ENCODE results near the gene PHYKPL.

PHYKPL gene

DNA sequence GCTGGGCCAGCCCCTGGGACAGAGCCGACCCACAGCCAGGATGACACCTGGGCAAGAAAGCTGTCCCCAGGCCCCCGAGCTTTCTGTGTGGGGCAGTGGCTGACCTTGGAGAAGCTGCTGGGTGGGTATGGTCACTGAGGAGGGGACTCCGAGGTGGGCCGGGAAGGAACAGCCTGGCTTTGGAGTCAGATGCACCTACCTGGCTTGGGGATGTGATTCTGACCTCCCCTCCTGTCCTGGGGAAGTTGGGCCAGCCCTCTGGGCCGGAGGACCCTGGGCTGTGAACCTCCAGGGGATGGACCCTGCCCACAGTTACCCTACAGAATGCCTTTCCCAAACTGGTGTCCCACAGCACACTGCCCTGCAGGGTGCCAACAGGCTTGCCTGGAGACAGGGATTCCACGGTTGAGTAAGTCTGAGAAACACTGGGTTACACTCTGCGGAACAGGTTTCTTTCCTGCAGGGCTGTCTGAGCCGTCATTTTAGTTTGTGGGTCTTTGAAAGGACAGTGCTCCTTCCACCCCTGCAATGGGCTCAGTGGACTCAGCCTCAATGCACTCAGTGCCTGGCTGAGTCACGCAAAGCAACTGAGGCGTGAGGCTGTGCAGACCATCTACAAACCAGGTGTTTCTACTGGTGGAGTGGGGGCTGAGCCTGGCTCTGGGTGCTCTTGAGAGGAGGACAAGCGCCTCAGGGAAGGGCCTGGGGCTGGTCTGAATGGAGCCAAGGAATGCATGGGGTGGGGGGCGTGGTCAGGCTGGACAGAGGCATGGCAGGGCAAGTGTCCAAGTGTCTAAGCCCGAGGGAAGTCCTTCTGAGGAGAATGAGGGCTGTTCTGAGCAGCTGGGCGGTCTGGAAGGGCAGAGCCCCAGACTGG, 41.3 kb upstream of the PHYKPL start:
- Histone ChIP-seq H3K4me1 (ENCODE audit: control insufficient read depth, insufficient read depth, low read length) (no peaks in the 10 kb centered on the region), H3K9me3 (ENCODE audit: control insufficient read depth, insufficient read depth, low read length) (no peaks in the 10 kb centered on the region), H3K4me3 (ENCODE audit: low read depth, low read length) (no peak overlapping the region), H3K9ac (ENCODE audit: low read depth, low read length) (no peak overlapping the region), H3K27me3 (ENCODE audit: control insufficient read depth, insufficient read depth, low read length) (no peaks in the 10 kb centered on the region), H3K36me3 (ENCODE audit: control insufficient read depth, insufficient read depth, low read length) (no peaks in the 10 kb centered on the region)

DNA sequence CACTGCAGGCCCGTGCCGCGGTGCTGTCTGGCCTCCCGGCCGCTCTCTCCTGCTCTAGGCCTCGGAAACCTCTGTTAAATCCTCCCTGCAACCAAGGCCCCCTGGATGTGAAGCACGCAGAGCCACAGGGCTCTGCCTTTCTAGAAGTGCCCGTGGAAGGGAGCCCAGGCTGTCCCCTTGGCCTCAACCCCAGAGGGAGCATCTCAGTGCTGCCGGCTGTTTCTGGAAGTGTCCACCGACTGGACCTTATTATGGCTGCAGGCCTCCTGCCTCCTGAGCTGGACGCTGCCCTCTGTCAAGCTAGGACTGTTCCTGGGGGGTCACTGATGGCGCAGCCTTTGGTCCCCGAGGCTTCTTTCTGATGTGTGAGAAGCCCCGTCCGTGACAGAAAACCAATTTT, 40.4 kb upstream of the PHYKPL start:
- no peaks in the 10 kb centered on the region for H3K9me3 ChIP-seq (ENCODE audit: control insufficient read depth, insufficient read depth, low read length)
- H3K9ac ChIP-seq (ENCODE audit: low read depth, low read length): no peak overlapping the region
- no peaks in the 10 kb centered on the region for H3K27me3 ChIP-seq (ENCODE audit: control insufficient read depth, insufficient read depth, low read length)
- H3K36me3 ChIP-seq (ENCODE audit: control insufficient read depth, insufficient read depth, low read length): no peaks in the 10 kb centered on the region
- no peaks in the 10 kb centered on the region for H3K4me1 ChIP-seq (ENCODE audit: control insufficient read depth, insufficient read depth, low read length)
- H3K4me3 ChIP-seq (ENCODE audit: low read depth, low read length): no peak overlapping the region

DNA sequence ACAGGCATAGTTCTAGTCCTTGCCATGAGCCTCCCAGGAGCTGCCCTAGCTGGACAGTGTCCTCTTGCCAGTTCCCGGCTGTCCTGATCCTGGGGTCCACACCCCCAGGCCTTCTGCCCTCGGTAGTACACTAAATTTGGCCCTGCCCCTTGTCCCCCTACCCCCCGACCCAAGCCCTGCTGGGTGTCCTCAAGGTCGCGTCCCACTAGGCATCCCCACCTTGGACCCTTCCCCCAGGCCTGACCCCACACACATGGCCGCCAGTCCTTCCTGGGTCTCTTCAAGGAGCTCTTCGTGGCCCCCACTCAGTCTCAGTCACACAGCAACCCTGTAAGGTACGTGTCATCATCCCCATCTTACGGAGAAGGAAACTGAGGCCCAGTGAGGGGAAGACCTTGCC, 40.0 kb upstream of the PHYKPL start:
- H3K4me1 ChIP-seq (ENCODE audit: control insufficient read depth, insufficient read depth, low read length): no peaks in the 10 kb centered on the region
- no peak overlapping the region for H3K9ac ChIP-seq (ENCODE audit: low read depth, low read length)
- no peak overlapping the region for H3K4me3 ChIP-seq (ENCODE audit: low read depth, low read length)
- H3K9me3 ChIP-seq (ENCODE audit: control insufficient read depth, insufficient read depth, low read length): no peaks in the 10 kb centered on the region
- no peaks in the 10 kb centered on the region for H3K36me3 ChIP-seq (ENCODE audit: control insufficient read depth, insufficient read depth, low read length)
- no peaks in the 10 kb centered on the region for H3K27me3 ChIP-seq (ENCODE audit: control insufficient read depth, insufficient read depth, low read length)

DNA sequence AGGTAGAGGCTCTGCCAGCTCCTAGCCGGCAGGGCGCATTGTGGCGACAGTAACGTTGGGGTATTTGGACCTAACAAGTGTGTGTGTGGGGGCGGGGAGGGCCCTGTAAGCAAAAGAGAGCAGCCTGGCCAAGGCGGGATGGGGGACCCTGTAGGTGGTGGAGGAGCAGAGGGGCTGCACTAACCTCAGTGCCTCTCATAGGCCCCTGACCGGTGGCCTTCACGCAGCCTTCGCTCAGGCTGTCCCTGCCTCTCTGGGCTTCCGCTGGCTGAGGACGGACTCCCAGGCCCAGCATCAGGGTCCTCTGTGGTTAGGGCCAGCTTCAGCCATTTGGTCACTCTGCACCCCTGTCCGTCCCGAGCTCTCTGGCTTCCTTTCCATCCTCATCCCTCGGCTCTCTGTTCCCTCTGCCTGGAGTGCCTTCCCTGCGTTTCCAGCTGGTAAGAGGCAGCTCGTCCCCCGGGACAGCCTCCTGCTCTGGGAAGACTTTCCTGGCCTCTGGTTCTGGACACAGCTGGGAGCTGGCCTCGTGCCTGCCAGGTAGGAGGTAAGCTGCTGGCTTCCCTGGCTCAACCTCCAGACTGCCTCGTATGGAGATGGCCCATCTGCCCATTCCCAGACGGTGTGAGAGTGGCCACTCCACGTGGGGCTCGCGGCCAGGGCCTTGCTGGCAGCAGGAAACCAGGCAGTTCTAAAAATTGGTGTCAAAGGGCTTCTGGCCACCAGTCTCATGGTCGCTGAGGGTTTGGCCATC, 39.3 kb upstream of the PHYKPL start:
- H3K9ac ChIP-seq (ENCODE audit: low read depth, low read length): no peak overlapping the region
- no peaks in the 10 kb centered on the region for H3K9me3 ChIP-seq (ENCODE audit: control insufficient read depth, insufficient read depth, low read length)
- H3K36me3 ChIP-seq (ENCODE audit: control insufficient read depth, insufficient read depth, low read length): no peaks in the 10 kb centered on the region
- no peaks in the 10 kb centered on the region for H3K27me3 ChIP-seq (ENCODE audit: control insufficient read depth, insufficient read depth, low read length)
- H3K4me1 ChIP-seq (ENCODE audit: control insufficient read depth, insufficient read depth, low read length): no peaks in the 10 kb centered on the region
- H3K4me3 ChIP-seq (ENCODE audit: low read depth, low read length): no peak overlapping the region

DNA sequence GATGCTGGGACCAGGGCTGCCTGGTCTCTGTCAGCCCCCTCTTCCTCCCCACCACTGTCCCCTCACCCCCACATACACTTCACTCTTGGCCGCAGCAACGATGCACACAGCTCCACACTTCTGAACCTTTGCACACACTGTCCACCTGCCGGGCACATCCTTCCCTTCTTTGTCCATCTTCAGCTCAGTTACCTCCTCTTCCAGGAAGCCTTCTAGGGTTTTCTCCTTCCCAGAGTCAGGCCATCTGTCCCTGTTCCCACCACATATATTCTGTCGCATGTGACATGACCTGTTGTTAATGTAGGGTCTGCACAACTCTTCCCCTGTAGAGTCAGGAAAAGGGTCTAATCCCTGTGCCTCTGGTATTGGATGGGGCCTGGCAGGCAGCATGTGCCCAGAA, 38.6 kb upstream of the PHYKPL start:
- H3K4me1 ChIP-seq (ENCODE audit: control insufficient read depth, insufficient read depth, low read length): no peaks in the 10 kb centered on the region
- no peak overlapping the region for H3K4me3 ChIP-seq (ENCODE audit: low read depth, low read length)
- H3K9me3 ChIP-seq (ENCODE audit: control insufficient read depth, insufficient read depth, low read length): no peaks in the 10 kb centered on the region
- H3K27me3 ChIP-seq (ENCODE audit: control insufficient read depth, insufficient read depth, low read length): no peaks in the 10 kb centered on the region
- no peaks in the 10 kb centered on the region for H3K36me3 ChIP-seq (ENCODE audit: control insufficient read depth, insufficient read depth, low read length)
- no peak overlapping the region for H3K9ac ChIP-seq (ENCODE audit: low read depth, low read length)

DNA sequence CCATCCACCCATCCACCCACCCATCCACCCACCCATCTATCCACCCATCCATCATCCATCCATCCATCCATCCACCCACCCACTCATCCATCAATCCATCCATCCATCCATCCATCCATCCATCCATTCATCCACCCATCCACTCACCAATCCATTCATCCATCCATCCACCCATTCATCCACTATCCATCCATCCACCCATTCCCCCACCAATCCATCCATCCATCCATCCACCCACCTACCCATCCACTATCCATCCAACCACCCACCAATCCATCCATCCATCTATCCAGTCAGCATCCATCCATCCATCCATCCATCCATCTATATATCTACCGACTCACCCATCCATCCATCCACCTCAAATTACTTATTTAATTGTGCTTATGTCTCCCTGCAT, 36.9 kb upstream of the PHYKPL start:
- H3K36me3 ChIP-seq (ENCODE audit: control insufficient read depth, insufficient read depth, low read length): no peaks in the 10 kb centered on the region
- no peak overlapping the region for H3K9ac ChIP-seq (ENCODE audit: low read depth, low read length)
- no peaks in the 10 kb centered on the region for H3K4me1 ChIP-seq (ENCODE audit: control insufficient read depth, insufficient read depth, low read length)
- H3K4me3 ChIP-seq (ENCODE audit: low read depth, low read length): no peak overlapping the region
- H3K9me3 ChIP-seq (ENCODE audit: control insufficient read depth, insufficient read depth, low read length): no peaks in the 10 kb centered on the region
- H3K27me3 ChIP-seq (ENCODE audit: control insufficient read depth, insufficient read depth, low read length): no peaks in the 10 kb centered on the region

DNA sequence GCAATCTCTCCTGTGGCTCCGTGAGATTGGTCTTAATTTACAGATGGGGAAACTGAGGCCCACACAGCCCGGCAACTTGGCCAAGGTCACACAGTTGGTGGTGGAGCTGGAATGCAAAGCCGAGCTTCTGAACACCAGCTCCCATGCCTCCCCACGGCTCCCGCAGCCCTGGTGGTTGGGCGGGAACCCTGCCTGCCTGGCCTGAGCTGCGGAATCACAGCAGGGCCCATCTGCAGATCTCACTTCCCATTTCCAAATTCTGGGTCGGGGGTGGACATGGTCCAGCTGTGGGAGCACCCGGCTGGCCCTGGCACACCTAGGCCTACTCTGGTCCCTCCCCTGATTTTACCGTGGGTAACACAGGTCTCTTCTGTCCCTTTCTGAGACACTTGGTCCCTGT, 35.3 kb upstream of the PHYKPL start:
- Histone ChIP-seq H3K4me3 (ENCODE audit: low read depth, low read length) (no peak overlapping the region), H3K4me1 (ENCODE audit: control insufficient read depth, insufficient read depth, low read length) (no peaks in the 10 kb centered on the region), H3K9me3 (ENCODE audit: control insufficient read depth, insufficient read depth, low read length) (no peaks in the 10 kb centered on the region), H3K36me3 (ENCODE audit: control insufficient read depth, insufficient read depth, low read length) (no peaks in the 10 kb centered on the region), H3K9ac (ENCODE audit: low read depth, low read length) (no peak overlapping the region), H3K27me3 (ENCODE audit: control insufficient read depth, insufficient read depth, low read length) (no peaks in the 10 kb centered on the region)

DNA sequence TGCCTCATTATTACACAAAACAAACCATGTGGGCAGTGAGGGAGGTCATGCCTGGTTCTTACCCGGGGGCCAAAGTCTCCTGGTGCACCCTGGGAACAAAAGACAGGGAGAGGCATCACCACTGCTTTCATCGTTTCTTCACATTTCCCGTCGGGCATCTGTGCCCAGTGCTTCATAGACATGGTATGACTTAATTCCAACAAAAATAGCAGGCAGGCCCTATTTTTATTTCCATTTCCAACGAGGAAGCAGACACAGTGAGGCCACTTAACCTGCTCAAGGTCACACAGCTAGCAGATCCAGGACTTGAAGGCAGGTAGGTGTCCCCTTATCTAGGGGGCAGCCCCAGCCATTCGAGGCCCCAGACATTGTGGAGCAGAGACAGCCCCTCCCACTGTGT, 34.6 kb upstream of the PHYKPL start:
- Histone ChIP-seq H3K4me1 (ENCODE audit: control insufficient read depth, insufficient read depth, low read length) (no peaks in the 10 kb centered on the region), H3K27me3 (ENCODE audit: control insufficient read depth, insufficient read depth, low read length) (no peaks in the 10 kb centered on the region), H3K9ac (ENCODE audit: low read depth, low read length) (no peak overlapping the region), H3K36me3 (ENCODE audit: control insufficient read depth, insufficient read depth, low read length) (no peaks in the 10 kb centered on the region), H3K9me3 (ENCODE audit: control insufficient read depth, insufficient read depth, low read length) (no peaks in the 10 kb centered on the region), H3K4me3 (ENCODE audit: low read depth, low read length) (no peak overlapping the region)

DNA sequence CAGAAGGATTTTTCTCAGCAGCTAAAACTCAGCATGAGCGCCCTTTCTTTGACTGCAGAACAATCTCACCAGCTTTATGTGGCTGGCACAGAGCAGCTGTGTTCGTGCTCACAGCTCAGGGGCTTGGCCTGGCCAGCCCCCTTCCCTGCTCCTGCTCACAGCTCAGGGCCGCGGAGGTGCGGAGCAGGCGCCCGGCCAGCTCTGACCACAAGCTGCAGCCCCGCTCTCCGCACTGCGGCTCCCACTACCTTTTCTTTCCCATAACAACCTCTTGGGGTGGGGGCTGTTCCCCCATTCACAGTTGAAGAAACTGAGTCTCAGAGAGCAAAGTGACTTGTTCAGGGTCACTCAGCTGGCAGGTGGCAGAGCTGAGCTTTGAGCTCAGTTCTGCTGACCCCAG, 34.0 kb upstream of the PHYKPL start:
- no peaks in the 10 kb centered on the region for H3K4me1 ChIP-seq (ENCODE audit: control insufficient read depth, insufficient read depth, low read length)
- H3K9me3 ChIP-seq (ENCODE audit: control insufficient read depth, insufficient read depth, low read length): no peaks in the 10 kb centered on the region
- no peak overlapping the region for H3K9ac ChIP-seq (ENCODE audit: low read depth, low read length)
- no peak overlapping the region for H3K4me3 ChIP-seq (ENCODE audit: low read depth, low read length)
- H3K36me3 ChIP-seq (ENCODE audit: control insufficient read depth, insufficient read depth, low read length): no peaks in the 10 kb centered on the region
- H3K27me3 ChIP-seq (ENCODE audit: control insufficient read depth, insufficient read depth, low read length): no peaks in the 10 kb centered on the region

DNA sequence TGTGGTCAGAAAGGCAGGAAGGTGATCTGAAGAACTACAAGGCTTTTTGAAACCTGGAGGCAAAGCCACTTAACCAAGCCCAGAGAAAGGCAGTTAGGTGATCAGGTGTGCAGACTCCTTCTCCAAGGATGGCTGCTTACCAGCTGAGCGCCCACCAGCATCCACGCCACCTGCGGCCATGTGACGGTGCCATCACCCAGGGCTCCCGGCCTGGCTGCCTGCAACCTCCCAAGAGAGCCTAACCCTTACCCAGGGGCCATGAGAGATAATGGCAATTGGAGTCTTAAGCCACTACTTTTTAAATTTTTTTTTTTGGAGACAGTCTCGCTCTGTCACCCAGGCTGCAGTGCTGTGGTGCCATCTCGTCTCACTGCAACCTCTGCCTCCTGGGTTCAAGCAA, 33.1 kb upstream of the PHYKPL start:
- Histone ChIP-seq H3K36me3 (ENCODE audit: control insufficient read depth, insufficient read depth, low read length) (no peaks in the 10 kb centered on the region), H3K9ac (ENCODE audit: low read depth, low read length) (no peak overlapping the region), H3K27me3 (ENCODE audit: control insufficient read depth, insufficient read depth, low read length) (no peaks in the 10 kb centered on the region), H3K9me3 (ENCODE audit: control insufficient read depth, insufficient read depth, low read length) (no peaks in the 10 kb centered on the region), H3K4me3 (ENCODE audit: low read depth, low read length) (no peak overlapping the region), H3K4me1 (ENCODE audit: control insufficient read depth, insufficient read depth, low read length) (no peaks in the 10 kb centered on the region)

DNA sequence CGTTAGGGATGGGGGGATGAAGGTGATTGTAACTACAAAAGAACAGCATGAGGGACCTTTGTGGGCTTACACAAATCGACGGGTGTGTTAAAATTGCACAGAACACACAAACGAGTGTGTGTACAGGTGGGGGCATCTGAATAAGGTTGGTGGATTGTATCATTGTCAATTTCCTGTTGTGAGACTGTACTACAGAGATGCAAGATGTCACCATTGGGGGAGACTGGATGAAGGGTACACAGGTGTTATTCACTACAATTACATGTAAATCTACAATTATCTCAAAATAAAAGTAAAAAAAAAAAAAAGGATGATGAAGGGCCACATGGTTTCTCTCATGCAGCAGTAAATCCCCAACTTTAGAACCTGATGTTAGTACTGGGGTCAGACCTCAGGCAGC, 31.4 kb upstream of the PHYKPL start:
- Histone ChIP-seq H3K9ac (ENCODE audit: low read depth, low read length) (no peak overlapping the region), H3K36me3 (ENCODE audit: control insufficient read depth, insufficient read depth, low read length) (no peaks in the 10 kb centered on the region), H3K9me3 (ENCODE audit: control insufficient read depth, insufficient read depth, low read length) (no peaks in the 10 kb centered on the region), H3K4me3 (ENCODE audit: low read depth, low read length) (no peak overlapping the region), H3K27me3 (ENCODE audit: control insufficient read depth, insufficient read depth, low read length) (no peaks in the 10 kb centered on the region), H3K4me1 (ENCODE audit: control insufficient read depth, insufficient read depth, low read length) (no peaks in the 10 kb centered on the region)

Data from iPS-15b (cell line).